ENCODE measurements around the gene SHQ1.
A peak's percentile ranks its signal among the peaks of the same experiment; 100 is the strongest.
"Not testable (repeated sequence)": the region's sequence is repeated elsewhere in the genome, so short reads cannot be mapped to it uniquely, and the experiment has no call there.

Gene SHQ1

GRCh38 chr3:72748659-72749058 is 99.6 kb downstream of the SHQ1 start:
- no peak overlapping the region for H3K4me3 ChIP-seq (ENCODE audit: low read depth, low read length)
- H3K36me3 ChIP-seq (ENCODE audit: insufficient read depth, low read length): no peaks in the 10 kb centered on the region
- no peaks in the 10 kb centered on the region for H3K27me3 ChIP-seq (ENCODE audit: insufficient read depth, low read length)
- H2AFZ ChIP-seq (ENCODE audit: low read length, unreplicated experiment): no peak overlapping the region
- H3K79me2 ChIP-seq (ENCODE audit: control insufficient read depth, insufficient read depth, low read length, unreplicated experiment): no peaks in the 10 kb centered on the region
- no peaks in the 10 kb centered on the region for H3K4me1 ChIP-seq (ENCODE audit: control insufficient read depth, insufficient read depth, low read length, unreplicated experiment)
- H3K27ac ChIP-seq (ENCODE audit: low read depth, low read length): no peak overlapping the region

GRCh38 chr3:72746430-72747411 is 101.5 kb downstream of the SHQ1 start:
- Histone ChIP-seq H3K27ac (ENCODE audit: low read depth, low read length) (no peak overlapping the region), H2AFZ (ENCODE audit: low read length, unreplicated experiment) (no peak overlapping the region)

GRCh38 chr3:72745146-72745999 is 102.9 kb downstream of the SHQ1 start:
- Histone ChIP-seq H3K27me3 (ENCODE audit: insufficient read depth, low read length) (no peaks in the 10 kb centered on the region), H3K27ac (ENCODE audit: low read depth, low read length) (no peak overlapping the region), H3K4me1 (ENCODE audit: control insufficient read depth, insufficient read depth, low read length, unreplicated experiment) (no peaks in the 10 kb centered on the region), H3K4me3 (ENCODE audit: low read depth, low read length) (no peak overlapping the region), H3K79me2 (ENCODE audit: control insufficient read depth, insufficient read depth, low read length, unreplicated experiment) (no peaks in the 10 kb centered on the region), H2AFZ (ENCODE audit: low read length, unreplicated experiment) (no peak overlapping the region), H3K36me3 (ENCODE audit: insufficient read depth, low read length) (no peaks in the 10 kb centered on the region)

More at GRCh38 chr3:72746430-72747411, 101.5 kb downstream of the SHQ1 start:
- H3K79me2 ChIP-seq (ENCODE audit: control insufficient read depth, insufficient read depth, low read length, unreplicated experiment): no peaks in the 10 kb centered on the region
- no peaks in the 10 kb centered on the region for H3K36me3 ChIP-seq (ENCODE audit: insufficient read depth, low read length)
- H3K27me3 ChIP-seq (ENCODE audit: insufficient read depth, low read length): no peaks in the 10 kb centered on the region
- H3K4me1 ChIP-seq (ENCODE audit: control insufficient read depth, insufficient read depth, low read length, unreplicated experiment): no peaks in the 10 kb centered on the region
- no peak overlapping the region for H3K4me3 ChIP-seq (ENCODE audit: low read depth, low read length)

GRCh38 chr3:72744330-72744729 is 103.9 kb downstream of the SHQ1 start:
- Histone ChIP-seq H3K36me3 (ENCODE audit: insufficient read depth, low read length) (no peaks in the 10 kb centered on the region), H3K79me2 (ENCODE audit: control insufficient read depth, insufficient read depth, low read length, unreplicated experiment) (no peaks in the 10 kb centered on the region), H3K27me3 (ENCODE audit: insufficient read depth, low read length) (no peaks in the 10 kb centered on the region), H2AFZ (ENCODE audit: low read length, unreplicated experiment) (no peak overlapping the region), H3K4me1 (ENCODE audit: control insufficient read depth, insufficient read depth, low read length, unreplicated experiment) (peaks cover 5% of the 10 kb centered on the region), H3K4me3 (ENCODE audit: low read depth, low read length) (no peak overlapping the region), H3K27ac (ENCODE audit: low read depth, low read length) (no peak overlapping the region)

- Histone ChIP-seq H3K27me3 (ENCODE audit: insufficient read depth, low read length) (peaks cover 8% of the 10 kb centered on the region), H3K4me1 (ENCODE audit: control insufficient read depth, insufficient read depth, low read length, unreplicated experiment) (peaks cover 5% of the 10 kb centered on the region), H3K79me2 (ENCODE audit: control insufficient read depth, insufficient read depth, low read length, unreplicated experiment) (no peaks in the 10 kb centered on the region), H3K4me3 (ENCODE audit: low read depth, low read length) (peak overlapping the region; percentile 67; the same call in 1 of the 2 replicates), H3K27ac (ENCODE audit: low read depth, low read length) (no peak overlapping the region), H3K36me3 (ENCODE audit: insufficient read depth, low read length) (no peaks in the 10 kb centered on the region), H2AFZ (ENCODE audit: low read length, unreplicated experiment) (no peak overlapping the region)
Observed at GRCh38 chr3:72739531-72740466, 108.4 kb downstream of the SHQ1 start.

DNA sequence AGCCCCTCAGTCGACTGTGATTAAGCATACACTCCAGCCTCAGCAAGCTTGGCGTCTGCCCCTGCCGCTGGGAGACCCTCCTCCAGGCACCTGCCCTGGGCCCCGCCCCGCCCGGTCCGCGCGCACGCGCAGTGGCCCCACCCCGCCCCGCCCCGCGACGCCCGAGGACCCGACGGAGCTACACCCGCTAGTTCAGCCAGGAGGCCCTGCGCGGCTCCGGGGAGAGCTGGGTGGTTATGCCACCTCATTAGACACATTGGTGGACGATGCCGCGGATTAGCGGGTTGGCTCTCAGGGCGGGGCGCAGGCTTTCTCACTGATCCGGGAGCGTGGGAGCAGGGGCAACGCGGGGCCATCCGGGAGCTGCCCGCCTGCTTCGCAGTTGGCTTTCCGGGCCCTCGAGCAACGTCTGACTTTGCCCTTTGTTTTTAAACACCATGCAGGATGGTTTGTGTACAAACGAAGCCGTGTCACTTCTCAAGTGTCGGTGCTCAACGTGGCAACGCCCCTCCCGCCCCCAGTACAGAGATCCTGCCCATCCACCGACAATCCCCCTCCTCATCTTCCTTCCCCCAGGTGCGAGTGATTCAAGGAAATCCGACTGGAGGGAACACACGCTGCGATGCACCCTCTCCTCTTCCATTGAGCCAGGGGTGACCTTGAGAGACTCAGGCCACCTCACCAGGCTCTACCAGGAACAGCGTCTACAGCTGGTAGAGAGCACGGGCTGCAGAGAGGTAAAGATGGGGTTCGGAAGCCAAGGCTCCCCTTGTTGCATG is 109.3 kb downstream of the SHQ1 start:
- peaks cover 8% of the 10 kb centered on the region for H3K27me3 ChIP-seq (ENCODE audit: insufficient read depth, low read length)
- H3K4me1 ChIP-seq (ENCODE audit: control insufficient read depth, insufficient read depth, low read length, unreplicated experiment): peaks cover 5% of the 10 kb centered on the region
- H2AFZ ChIP-seq (ENCODE audit: low read length, unreplicated experiment): no peak overlapping the region
- H3K27ac ChIP-seq (ENCODE audit: low read depth, low read length): no peak overlapping the region
- peak overlapping the region; percentile 67 for H3K4me3 ChIP-seq (ENCODE audit: low read depth, low read length)
- no peaks in the 10 kb centered on the region for H3K36me3 ChIP-seq (ENCODE audit: insufficient read depth, low read length)
- no peaks in the 10 kb centered on the region for H3K79me2 ChIP-seq (ENCODE audit: control insufficient read depth, insufficient read depth, low read length, unreplicated experiment)

GRCh38 chr3:72735072-72735471 is 113.2 kb downstream of the SHQ1 start:
- not testable (repeated sequence) for H3K27ac ChIP-seq (ENCODE audit: low read depth, low read length); H2AFZ ChIP-seq (ENCODE audit: low read length, unreplicated experiment); H3K36me3 ChIP-seq (ENCODE audit: insufficient read depth, low read length); H3K27me3 ChIP-seq (ENCODE audit: insufficient read depth, low read length); H3K4me3 ChIP-seq (ENCODE audit: low read depth, low read length); H3K79me2 ChIP-seq (ENCODE audit: control insufficient read depth, insufficient read depth, low read length, unreplicated experiment); H3K4me1 ChIP-seq (ENCODE audit: control insufficient read depth, insufficient read depth, low read length, unreplicated experiment)

DNA sequence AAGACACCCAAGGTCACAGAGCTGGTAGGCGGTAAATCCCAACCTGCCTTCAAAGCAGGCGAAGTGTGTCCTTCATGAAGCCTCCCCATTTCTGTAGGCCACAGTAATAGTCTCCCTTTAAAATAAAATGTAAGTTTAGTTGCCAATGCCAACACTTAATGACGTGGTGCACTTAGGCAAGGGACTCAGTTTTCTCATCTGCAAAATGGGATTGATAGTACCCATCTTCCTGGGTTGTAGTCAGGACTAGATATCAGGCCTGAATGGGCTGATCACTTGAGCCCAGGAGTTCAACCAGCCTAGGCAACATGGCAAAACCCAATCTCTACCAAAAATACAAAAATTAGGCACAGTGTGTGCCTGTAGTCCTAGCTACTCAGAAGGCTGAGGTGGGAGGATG is 114.6 kb downstream of the SHQ1 start:
- Histone ChIP-seq H3K27ac (ENCODE audit: low read depth, low read length) (no peak overlapping the region), H3K36me3 (ENCODE audit: insufficient read depth, low read length) (no peaks in the 10 kb centered on the region), H3K27me3 (ENCODE audit: insufficient read depth, low read length) (peaks cover 12% of the 10 kb centered on the region), H2AFZ (ENCODE audit: low read length, unreplicated experiment) (no peak overlapping the region), H3K79me2 (ENCODE audit: control insufficient read depth, insufficient read depth, low read length, unreplicated experiment) (no peaks in the 10 kb centered on the region), H3K4me3 (ENCODE audit: low read depth, low read length) (no peak overlapping the region), H3K4me1 (ENCODE audit: control insufficient read depth, insufficient read depth, low read length, unreplicated experiment) (no peaks in the 10 kb centered on the region)

- H3K4me3 ChIP-seq (ENCODE audit: low read depth, low read length); H3K79me2 ChIP-seq (ENCODE audit: control insufficient read depth, insufficient read depth, low read length, unreplicated experiment); H3K4me1 ChIP-seq (ENCODE audit: control insufficient read depth, insufficient read depth, low read length, unreplicated experiment); H3K36me3 ChIP-seq (ENCODE audit: insufficient read depth, low read length); H3K27ac ChIP-seq (ENCODE audit: low read depth, low read length); H2AFZ ChIP-seq (ENCODE audit: low read length, unreplicated experiment): not testable (repeated sequence)
- peaks cover 13% of the 10 kb centered on the region for H3K27me3 ChIP-seq (ENCODE audit: insufficient read depth, low read length)
Observed at GRCh38 chr3:72732666-72733345, 115.4 kb downstream of the SHQ1 start.

Measured in ACC112 (cell line).